Trophoblast cell (in vitro differentiated cells and primary cell): ENCODE data around the gene IER5L.

Source experiments
- DNase-seq, 2 donors: peaks; one replicate each; pipeline ENCODE4 v3.0.0-alpha.2; 2016
- H2AFZ ChIP-seq: 2 replicates; pipeline ENCODE4 v1.6.1; 2013; ENCODE audit warnings: low read length, moderate library complexity, mild to moderate bottlenecking; ENCODE audit not compliant: insufficient read depth, poor library complexity
- H2AK5ac ChIP-seq: 2 replicates; pipeline ENCODE4 v1.6.1; 2013; ENCODE audit warnings: mild to moderate bottlenecking, low read length
- H2BK120ac ChIP-seq: 2 replicates; pipeline ENCODE4 v1.6.1; 2013; ENCODE audit warnings: low read length, mild to moderate bottlenecking, moderate library complexity; ENCODE audit not compliant: insufficient read depth, poor library complexity
- H2BK12ac ChIP-seq: 2 replicates; pipeline ENCODE4 v1.6.1; 2013; ENCODE audit warnings: mild to moderate bottlenecking, low read length, moderate library complexity
- H2BK5ac ChIP-seq: 2 replicates; pipeline ENCODE4 v1.6.1; 2013; ENCODE audit warnings: low read length, low read depth, moderate library complexity, mild to moderate bottlenecking; ENCODE audit not compliant: poor library complexity
- H3K14ac ChIP-seq: 2 replicates; pipeline ENCODE4 v1.6.1; 2013; ENCODE audit warnings: mild to moderate bottlenecking, low read length
- H3K18ac ChIP-seq: 2 replicates; pipeline ENCODE4 v1.6.1; 2013; ENCODE audit warnings: mild to moderate bottlenecking, low read length
- H3K23ac ChIP-seq: 2 replicates; pipeline ENCODE4 v1.6.1; 2013; ENCODE audit warnings: low read length
- H3K27ac ChIP-seq: 2 replicates; pipeline ENCODE4 v1.5.1; 2013; ENCODE audit warnings: low read depth, mild to moderate bottlenecking, inconsistent platforms, low read length, moderate library complexity
- H3K27me3 ChIP-seq: 2 replicates; pipeline ENCODE4 v1.6.1; 2013; ENCODE audit warnings: inconsistent platforms, mild to moderate bottlenecking, low read length, moderate library complexity; ENCODE audit not compliant: insufficient read depth
- H3K36me3 ChIP-seq, 2 experiments: 1 replicate in 1 of 2; 2 replicates in 1 of 2; pipeline ENCODE4 v1.6.1; 2013; ENCODE audit warnings: low read length in 2 of 2, mild to moderate bottlenecking in 2 of 2, moderate library complexity in 1 of 2; ENCODE audit not compliant: insufficient read depth in 2 of 2, control insufficient read depth in 1 of 2
- H3K4ac ChIP-seq: 2 replicates; pipeline ENCODE4 v1.6.1; 2013; ENCODE audit warnings: low read depth, mild to moderate bottlenecking, low read length, moderate library complexity
- H3K4me1 ChIP-seq, 2 experiments: 1 replicate in 1 of 2; 2 replicates in 1 of 2; pipeline ENCODE4 v1.6.1; 2013; ENCODE audit warnings: low read length in 2 of 2, mild to moderate bottlenecking in 2 of 2, moderate library complexity in 1 of 2; ENCODE audit not compliant: insufficient read depth in 2 of 2, control insufficient read depth in 1 of 2
- H3K4me2 ChIP-seq: 2 replicates; pipeline ENCODE4 v1.6.1; 2013; ENCODE audit warnings: inconsistent platforms, mild to moderate bottlenecking, low read length, moderate library complexity
- H3K4me3 ChIP-seq: 2 replicates; pipeline ENCODE4 v1.5.1; 2013; ENCODE audit warnings: mild to moderate bottlenecking, low read depth, low read length, inconsistent platforms
- H3K79me1 ChIP-seq: one replicate; pipeline ENCODE4 v1.6.1; 2013; ENCODE audit warnings: low read length
- H3K79me2 ChIP-seq: 2 replicates; pipeline ENCODE4 v1.6.1; 2013; ENCODE audit warnings: low read length, mild to moderate bottlenecking; ENCODE audit not compliant: control insufficient read depth, insufficient read depth, poor library complexity
- H3K9ac ChIP-seq: 2 replicates; pipeline ENCODE4 v1.6.1; 2013; ENCODE audit warnings: mild to moderate bottlenecking, low read length
- H3K9me3 ChIP-seq: 2 replicates; pipeline ENCODE4 v1.6.1; 2013; ENCODE audit warnings: low read depth, mild to moderate bottlenecking, control low read depth, inconsistent platforms, low read length; ENCODE audit not compliant: insufficient read depth
- H4K12ac ChIP-seq: 2 replicates; pipeline ENCODE4 v1.6.1; 2013; ENCODE audit warnings: low read depth, mild to moderate bottlenecking, low read length, moderate library complexity
- H4K8ac ChIP-seq: 2 replicates; pipeline ENCODE4 v1.6.1; 2013; ENCODE audit warnings: low read depth, mild to moderate bottlenecking, low read length, moderate library complexity
- H4K91ac ChIP-seq: one replicate; pipeline ENCODE4 v1.6.1; 2013; ENCODE audit warnings: low read depth, mild to moderate bottlenecking, low read length, moderate library complexity
- WGBS: extraction: QIAGEN DNeasy Blood & Tissue Kit; methylation state at CpG from one replicate; pipeline ENCODE4 v1.1.7; 2013; ENCODE audit warnings: missing lambda C conversion rate; ENCODE audit not compliant: insufficient read length, insufficient coverage; ENCODE audit errors: extremely low coverage; 5-methylcytosine and 5-hydroxymethylcytosine counted together

The IER5L gene

DNA sequence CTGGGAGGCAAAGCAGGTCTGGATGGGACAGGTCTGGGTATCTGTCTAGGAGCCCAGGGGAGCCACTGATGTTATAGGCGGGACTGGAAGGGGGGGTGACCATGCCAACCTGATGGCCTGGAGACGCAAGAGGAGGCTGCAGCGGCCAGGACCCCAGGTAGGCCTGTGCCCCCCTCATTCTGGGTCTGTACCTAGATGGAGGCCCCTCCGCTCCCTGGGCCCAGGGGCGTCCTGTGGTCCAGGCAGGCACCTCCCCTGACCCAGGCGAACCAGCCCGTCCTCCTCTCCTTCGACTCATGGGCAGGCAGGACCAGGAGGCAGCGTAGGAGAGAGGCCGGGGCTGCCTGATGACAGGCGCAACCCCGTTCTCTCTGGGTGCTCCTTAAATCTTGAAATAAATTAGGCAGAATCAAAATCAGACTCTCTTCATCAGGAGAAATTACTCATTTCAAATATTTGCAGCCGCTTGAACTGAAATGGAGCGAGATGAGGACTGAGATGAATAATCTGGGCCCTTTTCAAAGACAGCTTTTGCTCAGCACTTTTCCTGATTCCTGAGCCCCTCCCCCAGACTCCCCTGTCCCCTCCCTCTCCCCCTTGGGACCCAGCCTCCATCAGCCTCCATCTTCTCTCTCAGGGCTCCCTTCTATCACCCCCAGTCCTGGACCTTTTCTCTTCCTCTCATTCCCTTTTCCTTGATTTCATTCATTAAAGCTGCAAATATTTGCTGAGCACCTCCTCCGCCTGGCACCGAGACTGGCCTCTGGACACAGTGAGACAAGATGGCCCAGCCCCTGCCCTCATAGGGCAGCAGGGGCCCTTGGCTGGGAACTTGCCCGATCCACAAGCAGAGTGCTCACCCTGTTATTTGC lies 46.8 kb upstream of the IER5L start:
- H2BK5ac ChIP-seq: peak overlapping the region; percentile 95
- no CpG with 5 or more reads among the region's 17 CpGs for WGBS
- H2BK12ac ChIP-seq: peak overlapping the region; percentile 100
- peaks cover 16 to 18% of the 10 kb centered on the region in 2 experiments for H3K4me1 ChIP-seq
- no peak overlapping the region for H3K4me3 ChIP-seq
- H2AFZ ChIP-seq: no peak overlapping the region
- H3K23ac ChIP-seq: no peak overlapping the region
- H3K9ac ChIP-seq: no peak overlapping the region
- H3K27me3 ChIP-seq: no peaks in the 10 kb centered on the region
- peak overlapping the region; percentile 85 for H4K8ac ChIP-seq
- peak overlapping the region; percentile 72 for H3K4ac ChIP-seq
- peak overlapping the region; percentile 95 for H2BK120ac ChIP-seq
- no peaks in the 10 kb centered on the region for H3K36me3 ChIP-seq
- no peaks in the 10 kb centered on the region for H3K9me3 ChIP-seq
- H4K12ac ChIP-seq: no peak overlapping the region
- H2AK5ac ChIP-seq: peak overlapping the region; percentile 93
- H3K18ac ChIP-seq: peak overlapping the region; percentile 89
- H4K91ac ChIP-seq: peak overlapping the region; percentile 93
- no peaks in the 10 kb centered on the region for H3K79me2 ChIP-seq
- peak overlapping the region; percentile 31 for H3K27ac ChIP-seq
- H3K79me1 ChIP-seq: peaks cover 8% of the 10 kb centered on the region
- no peak overlapping the region for H3K4me2 ChIP-seq
- DNase-seq: no peak
- peak overlapping the region; percentile 69 for H3K14ac ChIP-seq

DNA sequence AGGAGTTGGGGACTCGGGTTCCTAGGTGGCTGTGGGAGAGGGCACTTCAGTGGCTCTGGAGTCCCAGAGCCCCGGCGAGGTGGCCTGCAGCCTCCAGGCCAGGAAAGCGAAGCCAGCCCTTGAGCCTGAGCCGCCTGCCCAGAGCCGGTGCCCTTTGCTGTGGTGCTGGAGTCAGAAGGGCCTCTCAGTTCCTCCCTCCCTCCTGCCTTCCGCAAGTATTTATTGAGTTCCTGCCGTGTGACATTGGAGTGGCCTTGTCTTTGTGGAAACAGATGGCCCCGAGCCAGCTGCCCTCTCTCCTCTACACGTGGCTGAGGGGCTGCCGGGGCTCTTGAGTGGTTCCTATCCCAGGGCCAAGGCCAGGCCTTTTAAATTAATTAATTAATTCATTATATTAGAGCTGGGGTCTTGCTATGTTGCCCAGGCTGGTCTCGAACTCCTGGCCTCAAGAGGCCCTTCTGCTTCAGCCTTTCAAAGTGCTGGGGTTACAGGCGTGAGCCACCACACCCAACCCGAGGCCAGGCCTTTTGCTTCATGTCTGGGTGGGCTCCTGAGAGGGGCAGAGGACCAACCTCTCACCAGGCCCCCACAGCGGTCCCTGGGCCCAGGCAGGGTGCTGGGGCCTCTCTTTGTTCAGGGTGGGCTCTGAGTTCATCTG lies 45.6 kb upstream of the IER5L start:
- H3K4me1 ChIP-seq: peaks cover 13 to 18% of the 10 kb centered on the region in 2 experiments
- H3K9me3 ChIP-seq: no peaks in the 10 kb centered on the region
- H3K4ac ChIP-seq: no peak overlapping the region
- no peak overlapping the region for H4K12ac ChIP-seq
- H3K4me3 ChIP-seq: no peak overlapping the region
- H2BK120ac ChIP-seq: no peak overlapping the region
- WGBS: no CpG with 5 or more reads among the region's 15 CpGs
- no peak overlapping the region for H3K23ac ChIP-seq
- H2AK5ac ChIP-seq: no peak overlapping the region
- H3K36me3 ChIP-seq: no peaks in the 10 kb centered on the region
- H3K4me2 ChIP-seq: no peak overlapping the region
- no peaks in the 10 kb centered on the region for H3K27me3 ChIP-seq
- H3K18ac ChIP-seq: no peak overlapping the region
- no peak overlapping the region for H4K8ac ChIP-seq
- H3K27ac ChIP-seq: no peak overlapping the region
- H3K79me2 ChIP-seq: no peaks in the 10 kb centered on the region
- H3K9ac ChIP-seq: no peak overlapping the region
- no peak overlapping the region for H3K14ac ChIP-seq
- peak overlapping the region; percentile 55 for H2BK12ac ChIP-seq
- H2BK5ac ChIP-seq: no peak overlapping the region
- H2AFZ ChIP-seq: no peak overlapping the region
- H4K91ac ChIP-seq: no peak overlapping the region
- peaks cover 8% of the 10 kb centered on the region for H3K79me1 ChIP-seq
- no peak for DNase-seq

DNA sequence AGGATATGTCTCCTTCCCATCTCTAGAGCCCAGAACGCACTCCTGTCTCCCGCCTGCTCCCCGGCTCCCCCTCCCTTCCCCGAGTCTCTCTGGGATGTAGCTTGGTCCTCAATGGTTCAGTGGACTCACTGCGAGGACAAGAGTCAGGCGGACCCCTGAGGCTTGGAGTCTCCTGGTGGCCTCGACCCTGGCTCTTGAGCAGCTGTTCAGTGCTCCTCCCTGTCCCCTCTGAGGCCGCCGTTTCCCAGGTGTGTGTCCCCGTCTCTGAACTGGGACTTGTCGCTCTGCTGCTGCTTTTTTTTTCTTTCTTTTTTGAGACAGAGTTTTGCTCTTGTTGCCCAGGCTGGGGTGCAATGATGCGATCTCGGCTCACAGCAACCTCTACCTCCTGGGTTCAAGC lies 44.8 kb upstream of the IER5L start:
- Histone ChIP-seq H3K79me2 (no peaks in the 10 kb centered on the region), H4K91ac (peak overlapping the region; percentile 7), H3K79me1 (peaks cover 8% of the 10 kb centered on the region), H2AK5ac (peak overlapping the region; percentile 45), H3K9ac (no peak overlapping the region), H2BK120ac (no peak overlapping the region), H3K4me1 (peaks cover 13 to 18% of the 10 kb centered on the region in 2 experiments), H3K4me3 (no peak overlapping the region), H2BK5ac (no peak overlapping the region), H4K8ac (no peak overlapping the region), H3K36me3 (no peaks in the 10 kb centered on the region), H3K4me2 (no peak overlapping the region), H3K23ac (no peak overlapping the region), H4K12ac (no peak overlapping the region), H3K4ac (no peak overlapping the region), H3K18ac (no peak overlapping the region), H2BK12ac (no peak overlapping the region), H3K14ac (no peak overlapping the region), H2AFZ (no peak overlapping the region), H3K27ac (no peak overlapping the region), H3K9me3 (peaks cover under 1% of the 10 kb centered on the region), H3K27me3 (no peaks in the 10 kb centered on the region)
- WGBS: no CpG with 5 or more reads among the region's 13 CpGs
- no peak for DNase-seq

DNA sequence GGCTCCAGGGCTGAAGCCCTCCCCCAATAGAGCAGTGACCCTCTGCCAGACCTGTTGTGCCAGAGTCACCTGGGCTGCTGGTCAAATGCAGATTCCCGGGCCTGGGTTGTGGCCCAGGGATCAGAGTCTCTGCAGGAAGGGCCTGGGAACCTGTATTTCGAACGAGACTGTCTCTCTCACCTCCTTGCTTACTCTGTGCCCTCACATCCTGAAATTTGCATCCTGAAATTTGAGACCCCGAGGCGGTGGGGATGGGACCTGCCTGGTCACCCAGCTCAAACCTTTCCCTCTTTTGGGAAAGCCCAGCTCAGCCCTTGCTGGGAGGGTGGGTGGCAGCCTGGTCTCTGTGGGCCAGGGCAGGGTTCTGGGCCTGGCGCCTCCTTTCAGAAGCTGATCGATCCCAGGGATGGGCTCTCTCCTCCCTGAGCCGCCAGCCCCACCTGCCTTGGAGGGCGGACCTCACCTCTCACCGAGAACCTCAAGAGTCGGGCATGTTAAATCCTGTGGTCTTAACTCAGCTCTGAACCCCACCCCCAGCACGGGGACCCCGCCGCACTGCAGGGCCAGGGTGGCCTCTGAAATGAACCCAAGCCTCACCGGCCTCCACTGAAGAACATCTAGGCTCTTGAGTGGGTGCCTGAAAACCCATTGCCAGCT lies 44.0 kb upstream of the IER5L start:
- peaks cover 3% of the 10 kb centered on the region for H3K9me3 ChIP-seq
- H3K18ac ChIP-seq: no peak overlapping the region
- peaks cover 8% of the 10 kb centered on the region for H3K79me1 ChIP-seq
- H4K91ac ChIP-seq: no peak overlapping the region
- no peak overlapping the region for H2AFZ ChIP-seq
- H3K79me2 ChIP-seq: no peaks in the 10 kb centered on the region
- no peak overlapping the region for H3K9ac ChIP-seq
- H2BK120ac ChIP-seq: no peak overlapping the region
- H3K4me3 ChIP-seq: no peak overlapping the region
- no peak overlapping the region for H2BK5ac ChIP-seq
- no peaks in the 10 kb centered on the region for H3K27me3 ChIP-seq
- no peak overlapping the region for H3K27ac ChIP-seq
- peaks cover 13 to 18% of the 10 kb centered on the region in 2 experiments for H3K4me1 ChIP-seq
- no peak overlapping the region for H2AK5ac ChIP-seq
- no peak overlapping the region for H4K12ac ChIP-seq
- no peak overlapping the region for H3K4ac ChIP-seq
- H3K36me3 ChIP-seq: no peaks in the 10 kb centered on the region
- no peak overlapping the region for H3K23ac ChIP-seq
- peak overlapping the region; percentile 27 for H2BK12ac ChIP-seq
- DNase-seq: no peak
- H4K8ac ChIP-seq: no peak overlapping the region
- H3K14ac ChIP-seq: no peak overlapping the region
- H3K4me2 ChIP-seq: no peak overlapping the region
- WGBS: no CpG with 5 or more reads among the region's 15 CpGs
